ENCODE results near the gene AADACL4.

AADACL4 gene

GRCh38 chr1:12629511-12629956, 14.4 kb upstream of the AADACL4 start:
- DNase-seq = no peak
- Histone ChIP-seq H3K4ac (ENCODE audit: low read depth in 1 of 2, low read length in 2 of 2) (no peak overlapping the region), H3K27me3 (ENCODE audit: control insufficient read depth in 1 of 2, insufficient read depth in 1 of 2, low read length in 2 of 2) (peaks cover 0 to 30% of the 10 kb centered on the region in 2 experiments), H3K27ac (ENCODE audit: low read length, poor library complexity, severe bottlenecking) (no peak overlapping the region), H2BK15ac (ENCODE audit: low read depth, poor library complexity, severe bottlenecking) (no peak overlapping the region), H4K8ac (ENCODE audit: low read length) (no peak overlapping the region), H3K14ac (ENCODE audit: low read length in 2 of 2) (no peak overlapping the region), H3K23ac (ENCODE audit: low read length in 2 of 2) (no peak overlapping the region), H2AFZ (ENCODE audit: low read depth, low read length) (no peak overlapping the region), H3K4me3 (ENCODE audit: insufficient read depth in 1 of 2, low read depth in 1 of 2, low read length in 2 of 2) (no peak overlapping the region), H2AK5ac (ENCODE audit: low read length, severe bottlenecking) (no peak overlapping the region), H3K36me3 (ENCODE audit: control insufficient read depth in 1 of 2, insufficient read depth in 2 of 2, low read depth in 1 of 2, low read length in 2 of 2) (no peaks in the 10 kb centered on the region), H3K9me3 (ENCODE audit: control insufficient read depth, low read length) (no peaks in the 10 kb centered on the region), H2BK120ac (ENCODE audit: low read depth, low read length) (no peak overlapping the region), H3K4me2 (ENCODE audit: low read length, poor library complexity, severe bottlenecking) (no peak overlapping the region), H2BK12ac (ENCODE audit: low read length in 2 of 2) (no peak overlapping the region), H3K18ac (ENCODE audit: low read depth in 1 of 2, low read length in 2 of 2) (no peak overlapping the region), H2BK5ac (ENCODE audit: low read depth, low read length, poor library complexity, severe bottlenecking) (no peak overlapping the region), H3K79me1 (replicated peaks; ENCODE audit: low read length, poor library complexity, severe bottlenecking) (no peaks in the 10 kb centered on the region), H4K91ac (ENCODE audit: low read length) (no peak overlapping the region), H3K9ac (ENCODE audit: low read length) (no peak overlapping the region), H3K4me1 (ENCODE audit: control insufficient read depth, insufficient read depth, low read depth, low read length) (peaks cover 3% of the 10 kb centered on the region)
- 52% methylated on average over 1 of the region's 1 CpG for WGBS

GRCh38 chr1:12629985-12630760, 13.7 kb upstream of the AADACL4 start:
- Histone ChIP-seq H3K4me2 (ENCODE audit: low read length, poor library complexity, severe bottlenecking) (no peak overlapping the region), H3K9ac (ENCODE audit: low read length) (no peak overlapping the region), H3K27ac (ENCODE audit: low read length, poor library complexity, severe bottlenecking) (no peak overlapping the region), H3K14ac (ENCODE audit: low read length in 2 of 2) (no peak overlapping the region), H3K79me1 (replicated peaks; ENCODE audit: low read length, poor library complexity, severe bottlenecking) (no peaks in the 10 kb centered on the region), H3K9me3 (ENCODE audit: control insufficient read depth, low read length) (no peaks in the 10 kb centered on the region), H4K91ac (ENCODE audit: low read length) (no peak overlapping the region), H2AFZ (ENCODE audit: low read depth, low read length) (no peak overlapping the region), H3K4ac (ENCODE audit: low read depth in 1 of 2, low read length in 2 of 2) (no peak overlapping the region), H2BK120ac (ENCODE audit: low read depth, low read length) (no peak overlapping the region), H2BK15ac (ENCODE audit: low read depth, poor library complexity, severe bottlenecking) (no peak overlapping the region), H3K18ac (ENCODE audit: low read depth in 1 of 2, low read length in 2 of 2) (no peak overlapping the region), H3K27me3 (ENCODE audit: control insufficient read depth in 1 of 2, insufficient read depth in 1 of 2, low read length in 2 of 2) (peaks cover 0 to 30% of the 10 kb centered on the region in 2 experiments), H3K23ac (ENCODE audit: low read length in 2 of 2) (no peak overlapping the region), H3K4me1 (ENCODE audit: control insufficient read depth, insufficient read depth, low read depth, low read length) (peaks cover 3% of the 10 kb centered on the region), H2AK5ac (ENCODE audit: low read length, severe bottlenecking) (no peak overlapping the region), H2BK12ac (ENCODE audit: low read length in 2 of 2) (no peak overlapping the region), H3K36me3 (ENCODE audit: control insufficient read depth in 1 of 2, insufficient read depth in 2 of 2, low read depth in 1 of 2, low read length in 2 of 2) (no peaks in the 10 kb centered on the region), H4K8ac (ENCODE audit: low read length) (no peak overlapping the region), H3K4me3 (ENCODE audit: insufficient read depth in 1 of 2, low read depth in 1 of 2, low read length in 2 of 2) (no peak overlapping the region), H2BK5ac (ENCODE audit: low read depth, low read length, poor library complexity, severe bottlenecking) (no peak overlapping the region)
- 78% methylated on average over 15 of the region's 15 CpGs for WGBS
- no peak for DNase-seq

GRCh38 chr1:12630946-12631530, 12.8 kb upstream of the AADACL4 start:
- Histone ChIP-seq H3K23ac (ENCODE audit: low read length in 2 of 2) (no peak overlapping the region), H3K4me3 (ENCODE audit: insufficient read depth in 1 of 2, low read depth in 1 of 2, low read length in 2 of 2) (no peak overlapping the region), H2BK5ac (ENCODE audit: low read depth, low read length, poor library complexity, severe bottlenecking) (no peak overlapping the region), H2BK12ac (ENCODE audit: low read length in 2 of 2) (no peak overlapping the region), H3K27me3 (ENCODE audit: control insufficient read depth in 1 of 2, insufficient read depth in 1 of 2, low read length in 2 of 2) (peaks cover 0 to 30% of the 10 kb centered on the region in 2 experiments), H3K4ac (ENCODE audit: low read depth in 1 of 2, low read length in 2 of 2) (no peak overlapping the region), H2BK15ac (ENCODE audit: low read depth, poor library complexity, severe bottlenecking) (no peak overlapping the region), H3K36me3 (ENCODE audit: control insufficient read depth in 1 of 2, insufficient read depth in 2 of 2, low read depth in 1 of 2, low read length in 2 of 2) (no peaks in the 10 kb centered on the region), H2AFZ (ENCODE audit: low read depth, low read length) (no peak overlapping the region), H2BK120ac (ENCODE audit: low read depth, low read length) (no peak overlapping the region), H4K8ac (ENCODE audit: low read length) (no peak overlapping the region), H3K4me1 (ENCODE audit: control insufficient read depth, insufficient read depth, low read depth, low read length) (peaks cover 6% of the 10 kb centered on the region), H3K18ac (ENCODE audit: low read depth in 1 of 2, low read length in 2 of 2) (no peak overlapping the region), H3K9me3 (ENCODE audit: control insufficient read depth, low read length) (no peaks in the 10 kb centered on the region), H2AK5ac (ENCODE audit: low read length, severe bottlenecking) (no peak overlapping the region), H3K79me1 (replicated peaks; ENCODE audit: low read length, poor library complexity, severe bottlenecking) (no peaks in the 10 kb centered on the region), H4K91ac (ENCODE audit: low read length) (no peak overlapping the region), H3K9ac (ENCODE audit: low read length) (no peak overlapping the region), H3K14ac (ENCODE audit: low read length in 2 of 2) (no peak overlapping the region), H3K4me2 (ENCODE audit: low read length, poor library complexity, severe bottlenecking) (no peak overlapping the region), H3K27ac (ENCODE audit: low read length, poor library complexity, severe bottlenecking) (no peak overlapping the region)
- 71% methylated on average over 6 of the region's 6 CpGs for WGBS
- no peak for DNase-seq

- WGBS = 81% methylated on average over 8 of the region's 8 CpGs
- Histone ChIP-seq H4K91ac (ENCODE audit: low read length) (no peak overlapping the region), H4K8ac (ENCODE audit: low read length) (no peak overlapping the region), H2AK5ac (ENCODE audit: low read length, severe bottlenecking) (no peak overlapping the region), H3K14ac (ENCODE audit: low read length in 2 of 2) (no peak overlapping the region), H2BK5ac (ENCODE audit: low read depth, low read length, poor library complexity, severe bottlenecking) (no peak overlapping the region), H3K18ac (ENCODE audit: low read depth in 1 of 2, low read length in 2 of 2) (no peak overlapping the region), H3K27ac (ENCODE audit: low read length, poor library complexity, severe bottlenecking) (no peak overlapping the region), H3K4ac (ENCODE audit: low read depth in 1 of 2, low read length in 2 of 2) (no peak overlapping the region), H3K4me1 (ENCODE audit: control insufficient read depth, insufficient read depth, low read depth, low read length) (peaks cover 10% of the 10 kb centered on the region), H3K9me3 (ENCODE audit: control insufficient read depth, low read length) (no peaks in the 10 kb centered on the region), H2BK12ac (ENCODE audit: low read length in 2 of 2) (no peak overlapping the region), H3K27me3 (ENCODE audit: control insufficient read depth in 1 of 2, insufficient read depth in 1 of 2, low read length in 2 of 2) (peaks cover 0 to 30% of the 10 kb centered on the region in 2 experiments), H3K36me3 (ENCODE audit: control insufficient read depth in 1 of 2, insufficient read depth in 2 of 2, low read depth in 1 of 2, low read length in 2 of 2) (no peaks in the 10 kb centered on the region), H3K4me3 (ENCODE audit: insufficient read depth in 1 of 2, low read depth in 1 of 2, low read length in 2 of 2) (no peak overlapping the region), H2AFZ (ENCODE audit: low read depth, low read length) (no peak overlapping the region), H3K23ac (ENCODE audit: low read length in 2 of 2) (no peak overlapping the region), H2BK15ac (ENCODE audit: low read depth, poor library complexity, severe bottlenecking) (no peak overlapping the region), H3K4me2 (ENCODE audit: low read length, poor library complexity, severe bottlenecking) (no peak overlapping the region), H2BK120ac (ENCODE audit: low read depth, low read length) (no peak overlapping the region), H3K79me1 (replicated peaks; ENCODE audit: low read length, poor library complexity, severe bottlenecking) (no peaks in the 10 kb centered on the region), H3K9ac (ENCODE audit: low read length) (no peak overlapping the region)
- no peak for DNase-seq
These were observed 12.3 kb upstream of the AADACL4 start for GRCh38 chr1:12631571-12631970.

Data from mesenchymal stem cell (in vitro differentiated cells and primary cell).